Left ventricle myocardium inferior (tissue), 1 donor: ENCODE results near the gene PARL. TPM values are rescaled to one million over a fixed set of nuclear protein-coding genes. Genes with fewer than 3 reads are reported as not detected.
A peak's percentile ranks its signal among the peaks of the same experiment; 100 is the strongest.

Experiments used
- DNase-seq: peaks from one replicate; pipeline ENCODE4 v3.0.0-alpha.2; 2020
- H3K27ac ChIP-seq: fragments of 200-600 bp; replicated peaks from 2 replicates; pipeline ENCODE4 v1.8.0; 2021
- H3K27me3 ChIP-seq: fragments of 200-600 bp; 2 replicates; pipeline ENCODE4 v1.8.0; 2021; ENCODE audit warnings: low read depth
- H3K36me3 ChIP-seq: fragments of 200-600 bp; 2 replicates; pipeline ENCODE4 v1.8.0; 2021
- H3K4me1 ChIP-seq: fragments of 200-600 bp; 2 replicates; pipeline ENCODE4 v1.8.0; 2021
- H3K4me3 ChIP-seq: fragments of 200-600 bp; 2 replicates; pipeline ENCODE4 v1.8.0; 2021; ENCODE audit warnings: mild to moderate bottlenecking, moderate library complexity
- H3K9me3 ChIP-seq: fragments of 200-600 bp; replicated peaks from 2 replicates; pipeline ENCODE4 v1.8.0; 2021
- intact Hi-C: fragments of 100-400 bp; cut with micrococcal nuclease; formaldehyde crosslinking; loops from one replicate; pipeline ENCODE4 v1.11.0; 2022
- total RNA-seq: library from RNA; stranded (reverse); fragmentation: NEBNext Ultra II Directional; extraction: Animal tissue kit (Norgen Biotek cat#: 25700); gene quantifications from one replicate; pipeline ENCODE4 v1.2.1, GENCODE V29; 2021
- TF ChIP-seq, protein P1 (sequence below): fragments of 200-600 bp; IDR thresholded peaks from 2 replicates; pipeline ENCODE4 v1.8.0; 2021; ENCODE audit warnings: antibody characterized with exemption, mild to moderate bottlenecking, borderline replicate concordance
- donor health status: DM: no; HTN: yes; CAD: no; lungs with severe emphysema.

Gene PARL
- total RNA-seq, 1 donor from 2014 or later: 52.8 TPM

DNA sequence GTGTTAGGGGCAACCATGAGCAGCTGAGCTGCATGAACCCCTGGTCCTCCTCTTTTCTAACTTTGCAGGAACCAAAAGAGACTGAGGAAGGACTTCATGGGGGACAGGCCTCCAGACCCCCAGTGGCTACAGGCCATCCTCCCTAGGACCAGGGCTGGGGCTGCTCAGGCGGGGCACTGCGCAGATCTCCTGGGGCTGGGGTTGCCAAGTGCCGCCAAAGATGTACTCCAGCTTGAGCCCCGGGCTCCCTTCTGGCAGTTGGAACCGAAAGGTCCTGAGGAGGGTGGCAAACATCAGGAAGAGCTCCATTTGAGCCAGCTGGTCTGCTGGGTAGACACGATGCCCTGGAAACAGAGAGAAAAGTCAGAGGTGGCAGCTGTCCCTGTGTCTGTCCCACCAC, 11.1 kb upstream of the PARL start:
- H3K4me3 ChIP-seq: no peak overlapping the region
- peaks cover 67% of the 10 kb centered on the region for H3K27me3 ChIP-seq
- TF ChIP-seq, protein P1, sequence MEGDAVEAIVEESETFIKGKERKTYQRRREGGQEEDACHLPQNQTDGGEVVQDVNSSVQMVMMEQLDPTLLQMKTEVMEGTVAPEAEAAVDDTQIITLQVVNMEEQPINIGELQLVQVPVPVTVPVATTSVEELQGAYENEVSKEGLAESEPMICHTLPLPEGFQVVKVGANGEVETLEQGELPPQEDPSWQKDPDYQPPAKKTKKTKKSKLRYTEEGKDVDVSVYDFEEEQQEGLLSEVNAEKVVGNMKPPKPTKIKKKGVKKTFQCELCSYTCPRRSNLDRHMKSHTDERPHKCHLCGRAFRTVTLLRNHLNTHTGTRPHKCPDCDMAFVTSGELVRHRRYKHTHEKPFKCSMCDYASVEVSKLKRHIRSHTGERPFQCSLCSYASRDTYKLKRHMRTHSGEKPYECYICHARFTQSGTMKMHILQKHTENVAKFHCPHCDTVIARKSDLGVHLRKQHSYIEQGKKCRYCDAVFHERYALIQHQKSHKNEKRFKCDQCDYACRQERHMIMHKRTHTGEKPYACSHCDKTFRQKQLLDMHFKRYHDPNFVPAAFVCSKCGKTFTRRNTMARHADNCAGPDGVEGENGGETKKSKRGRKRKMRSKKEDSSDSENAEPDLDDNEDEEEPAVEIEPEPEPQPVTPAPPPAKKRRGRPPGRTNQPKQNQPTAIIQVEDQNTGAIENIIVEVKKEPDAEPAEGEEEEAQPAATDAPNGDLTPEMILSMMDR: no peak
- intact Hi-C loops: loop anchor here (10.0 kb wide), 1 partner anchor 119 kb away; the partner anchor contains the start of gene ABCC5
- H3K27ac ChIP-seq: no peak overlapping the region
- no peak for DNase-seq
- no peaks in the 10 kb centered on the region for H3K9me3 ChIP-seq
- H3K4me1 ChIP-seq: peaks cover 2% of the 10 kb centered on the region
- H3K36me3 ChIP-seq: no peaks in the 10 kb centered on the region

DNA sequence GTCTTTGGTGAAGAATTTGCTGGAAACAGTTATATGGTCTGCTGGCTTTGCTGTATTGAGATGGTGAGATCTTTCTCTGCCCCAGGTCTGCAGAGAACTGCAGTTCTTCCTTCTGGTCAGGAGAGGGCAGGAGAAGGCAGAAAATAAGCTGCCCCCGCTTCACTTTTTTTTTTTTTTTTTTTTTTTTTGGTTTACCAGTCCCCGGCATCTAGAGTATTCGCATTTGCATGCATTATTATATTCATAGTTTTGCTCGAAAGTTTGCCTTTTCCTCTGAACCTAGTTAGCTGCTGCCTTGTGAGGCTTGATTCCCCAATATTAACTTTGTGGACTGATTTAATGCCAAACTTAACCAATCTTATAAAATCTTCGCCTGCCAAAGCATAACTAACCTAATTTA, 10.6 kb upstream of the PARL start:
- Histone ChIP-seq H3K27me3 (peaks cover 63% of the 10 kb centered on the region), H3K9me3 (no peaks in the 10 kb centered on the region), H3K27ac (no peak overlapping the region), H3K36me3 (no peaks in the 10 kb centered on the region), H3K4me1 (peaks cover 2% of the 10 kb centered on the region), H3K4me3 (no peak overlapping the region)
- no peak for DNase-seq
- TF ChIP-seq, protein P1: peak; percentile 86
- intact Hi-C loops: loop anchor here (10.0 kb wide), 1 partner anchor 120 kb away; the partner anchor contains the start of gene ABCC5

DNA sequence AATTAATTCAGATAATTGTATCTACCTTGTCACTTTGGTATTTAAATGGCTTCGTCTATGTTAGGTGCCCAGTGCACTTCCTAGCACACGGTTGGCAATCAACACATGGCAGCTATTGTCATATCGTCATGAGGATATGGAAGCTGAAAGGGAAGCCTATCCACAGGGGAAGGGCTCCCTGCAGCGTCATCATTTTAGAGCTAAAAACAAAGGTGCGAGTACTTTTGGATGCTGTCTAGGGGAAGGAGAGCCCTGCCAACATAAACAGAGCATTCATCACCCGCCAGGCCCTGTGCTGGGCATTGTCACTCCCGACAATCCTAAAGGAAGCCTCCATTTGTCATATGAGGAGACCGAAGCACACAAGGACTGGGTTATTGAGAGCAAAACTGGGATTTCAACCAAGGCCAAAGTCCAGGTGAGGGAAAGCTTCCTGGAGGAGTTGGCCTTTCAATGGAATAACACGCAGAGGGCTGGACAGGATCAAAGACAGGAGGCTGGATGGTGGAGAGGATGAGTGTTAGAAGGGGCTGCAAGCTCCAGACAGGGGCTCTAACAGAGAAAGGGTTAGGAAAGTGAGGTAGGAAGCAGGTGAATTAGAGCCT, 8.0 kb upstream of the PARL start:
- Histone ChIP-seq H3K36me3 (no peaks in the 10 kb centered on the region), H3K9me3 (no peaks in the 10 kb centered on the region), H3K27me3 (peaks cover 44% of the 10 kb centered on the region), H3K4me3 (no peak overlapping the region), H3K27ac (no peak overlapping the region), H3K4me1 (peaks cover 2% of the 10 kb centered on the region)
- DNase-seq: no peak
- TF ChIP-seq, protein P1: no peak
- intact Hi-C loops: loop anchor here (10.0 kb wide), 1 partner anchor 122 kb away; the partner anchor contains the start of gene ABCC5

DNA sequence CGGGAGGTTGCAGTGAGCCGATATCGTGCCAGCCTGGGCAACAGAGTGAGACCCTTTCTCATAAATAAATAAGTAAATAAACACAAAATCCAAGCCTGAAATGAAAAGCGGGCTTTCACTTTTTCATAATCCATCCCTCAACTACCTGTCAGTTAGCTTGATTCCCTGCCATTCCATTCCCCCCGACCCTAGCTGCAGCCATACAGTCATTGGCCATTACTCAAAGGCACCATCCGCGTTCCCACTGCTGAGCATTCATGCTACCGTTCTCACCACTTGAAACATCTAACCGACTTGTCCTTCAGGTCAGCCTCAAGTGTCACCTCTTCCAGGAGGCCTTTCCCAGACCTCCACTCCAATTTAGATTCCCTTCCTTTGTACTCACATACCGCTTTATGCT, 1.1 kb upstream of the PARL start:
- no peak overlapping the region for H3K27ac ChIP-seq
- TF ChIP-seq, protein P1: no peak

DNA sequence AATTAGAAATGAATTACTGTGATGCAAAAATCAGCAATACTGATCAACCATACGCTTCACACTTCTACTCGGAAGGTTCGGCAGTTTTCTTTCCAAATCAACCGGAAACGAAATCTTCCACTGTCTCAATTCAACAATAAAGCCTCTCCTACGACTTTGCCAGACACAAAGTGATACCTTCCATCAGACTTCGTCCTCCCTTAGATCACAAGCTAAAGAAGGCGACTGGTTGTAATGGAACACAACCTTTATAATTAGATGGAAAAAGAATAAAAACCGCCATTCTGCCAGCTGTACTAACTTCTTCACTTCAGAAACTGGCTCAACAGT, 618 bp downstream of the PARL start:
- Histone ChIP-seq H3K27ac (peak overlapping the region; percentile 89), H3K9me3 (no peaks in the 10 kb centered on the region), H3K27me3 (no peaks in the 10 kb centered on the region), H3K4me3 (peak overlapping the region; percentile 96), H3K36me3 (peaks cover 1% of the 10 kb centered on the region), H3K4me1 (peaks cover 54% of the 10 kb centered on the region)
- TF ChIP-seq, protein P1: no peak
- intact Hi-C loops: no loop called here
- no peak for DNase-seq

More for the DNA sequence above, 1.1 kb upstream of the PARL start:
- no peak for DNase-seq
- Histone ChIP-seq H3K36me3 (no peaks in the 10 kb centered on the region), H3K9me3 (no peaks in the 10 kb centered on the region), H3K4me3 (no peak overlapping the region), H3K27me3 (peaks cover under 1% of the 10 kb centered on the region), H3K4me1 (peaks cover 40% of the 10 kb centered on the region)
- intact Hi-C loops: no loop called here
